Body of pancreas (tissue), 4 donors: Measurements from ENCODE around the gene SEMA3G. TPM values are rescaled to one million over a fixed set of nuclear protein-coding genes. Genes with fewer than 3 reads are reported as not detected.

Experiments
- ATAC-seq: fragments of 150-250 bp; one replicate; pipeline ENCODE4 v1.9.1; 2016
- DNase-seq, 4 donors: peaks; one replicate each; pipeline ENCODE4 v3.0.0-alpha.2; 2019
- H3K27ac ChIP-seq, 4 donors: fragments of 200-600 bp; sonication (generic); 1 replicate in 3 of 4; 2 replicates in 1 of 4; pipeline versions ENCODE4 v1.5.1 to v1.6.1; 2016 to 2019; ENCODE audit warnings: mild to moderate bottlenecking in 1 of 4, mixed read lengths in 1 of 4, moderate library complexity in 1 of 4
- H3K27me3 ChIP-seq, 2 donors: fragments of 200-600 bp; sonication (generic); one replicate each; pipeline ENCODE4 v1.6.0; 2016; ENCODE audit warnings: mild to moderate bottlenecking in 1 of 2
- H3K36me3 ChIP-seq, 2 donors: fragments of 200-600 bp; sonication (generic); replicated peaks in 1 of 2; 2 replicates each; pipeline ENCODE4 v1.5.1; 2016; ENCODE audit warnings: low read depth in 2 of 2; ENCODE audit not compliant: insufficient read depth in 1 of 2
- H3K4me1 ChIP-seq: fragments of 200-600 bp; sonication (generic); one replicate; pipeline ENCODE4 v1.6.0; 2016
- H3K4me3 ChIP-seq, 2 donors: fragments of 200-600 bp; sonication (generic); 1 replicate in 1 of 2; 2 replicates in 1 of 2; pipeline ENCODE4 v1.5.1; 2016 to 2019
- H3K9me3 ChIP-seq, 3 donors: fragments of 200-600 bp; sonication (generic); 1 replicate in 2 of 3; 2 replicates in 1 of 3; pipeline ENCODE4 v1.5.1; 2016
- CTCF ChIP-seq, 7 experiments: fragments of 450-650 bp in 4 of 7; fragments of 200-600 bp in 3 of 7; sonication (generic) in 3 of 7; IDR thresholded peaks; one replicate each; pipeline ENCODE4 v1.5.1; 2016 to 2019; ENCODE audit warnings: antibody characterized with exemption in 7 of 7
- POLR2A ChIP-seq, 3 donors: fragments of 450-650 bp; IDR thresholded peaks; one replicate each; pipeline ENCODE4 v1.6.1; 2016; ENCODE audit warnings: antibody characterized with exemption in 3 of 3, mild to moderate bottlenecking in 2 of 3
- WGBS, 2 donors: methylation state at CpG; one replicate each; pipeline ENCODE4 v1.1.5; 2017; 5-methylcytosine and 5-hydroxymethylcytosine counted together
- intact Hi-C: fragments of 100-400 bp; cut with DNase I; formaldehyde crosslinking; loops from one replicate; pipeline ENCODE4 v1.15.1; 2023
- total RNA-seq, 2 donors: library from RNA; depleted of rRNA; stranded (reverse); fragments of >200 nt; gene quantifications; one replicate each; pipeline ENCODE4 v1.1.0, GENCODE V29; 2016

Gene SEMA3G
- total RNA-seq, 2 donors from 2014 or later = 3.9 to 13.2 TPM

- ATAC-seq = no peak
- Histone ChIP-seq H3K4me1 (peaks cover 23% of the 10 kb centered on the region), H3K4me3 (no peak overlapping the region), H3K36me3 (peaks cover 5 to 29% of the 10 kb centered on the region in 2 donors), H3K9me3 (no peaks in the 10 kb centered on the region), H3K27me3 (no peaks in the 10 kb centered on the region), H3K27ac (no peak overlapping the region)
- TF ChIP-seq CTCF (IDR thresholded peaks at IDR 0.05) (no peak), POLR2A (IDR thresholded peaks at IDR 0.05) (no peak)
- intact Hi-C loops = no loop called here
- peak in 1 of 4 donors; percentile 2 for DNase-seq
- 89 to 95% methylated on average over 4 of the region's 4 CpGs for WGBS, 2 donors
Measured at GRCh38 chr3:52405601-52406110, 39.2 kb downstream of the SEMA3G start.

- H3K27ac ChIP-seq = no peak overlapping the region
- ATAC-seq (no peak), DNase-seq (peak in 1 of 4 donors; percentile 8)
- 91 to 93% methylated on average over 3 to 6 of the region's 6 CpGs for WGBS, 2 donors
- H3K36me3 ChIP-seq = peaks cover 5 to 29% of the 10 kb centered on the region in 2 donors
- intact Hi-C loops = no loop called here
- H3K9me3 ChIP-seq = no peaks in the 10 kb centered on the region
- peaks cover 29% of the 10 kb centered on the region for H3K4me1 ChIP-seq
- no peak overlapping the region for H3K4me3 ChIP-seq
- TF ChIP-seq POLR2A (IDR thresholded peaks at IDR 0.05) = no peak
- TF ChIP-seq CTCF (IDR thresholded peaks at IDR 0.05) = no peak
- no peaks in the 10 kb centered on the region for H3K27me3 ChIP-seq
Measured at GRCh38 chr3:52405066-52405465, 39.8 kb downstream of the SEMA3G start.

GRCh38 chr3:52404391-52404790 lies 40.5 kb downstream of the SEMA3G start:
- no peak overlapping the region for H3K4me3 ChIP-seq
- no peaks in the 10 kb centered on the region for H3K9me3 ChIP-seq
- 88 to 91% methylated on average over 6 to 10 of the region's 10 CpGs for WGBS, 2 donors
- intact Hi-C loops = no loop called here
- peaks cover 5 to 29% of the 10 kb centered on the region in 2 donors for H3K36me3 ChIP-seq
- TF ChIP-seq POLR2A (IDR thresholded peaks at IDR 0.05) (no peak), CTCF (IDR thresholded peaks at IDR 0.05) (no peak)
- H3K27me3 ChIP-seq = no peaks in the 10 kb centered on the region
- no peak for ATAC-seq
- DNase-seq = peak in 1 of 4 donors; percentile 3
- H3K4me1 ChIP-seq = peaks cover 29% of the 10 kb centered on the region
- no peak overlapping the region for H3K27ac ChIP-seq

- intact Hi-C loops = no loop called here
- Histone ChIP-seq H3K27me3 (no peaks in the 10 kb centered on the region), H3K9me3 (no peaks in the 10 kb centered on the region), H3K27ac (no peak overlapping the region), H3K4me1 (peaks cover 25% of the 10 kb centered on the region), H3K36me3 (peaks cover 5 to 29% of the 10 kb centered on the region in 2 donors), H3K4me3 (no peak overlapping the region)
- DNase-seq (peak in 1 of 4 donors; percentile 22), ATAC-seq (no peak)
- no peak for TF ChIP-seq CTCF (IDR thresholded peaks at IDR 0.05)
- TF ChIP-seq POLR2A (IDR thresholded peaks at IDR 0.05) = no peak
- 88 to 90% methylated on average over 3 of the region's 3 CpGs for WGBS, 2 donors
Measured at GRCh38 chr3:52403955-52404354, 40.9 kb downstream of the SEMA3G start.

- Histone ChIP-seq H3K9me3 (no peaks in the 10 kb centered on the region), H3K27ac (no peak overlapping the region), H3K36me3 (peaks cover 5 to 29% of the 10 kb centered on the region in 2 donors), H3K4me3 (no peak overlapping the region), H3K27me3 (no peaks in the 10 kb centered on the region), H3K4me1 (peaks cover 19% of the 10 kb centered on the region)
- ATAC-seq = no peak
- 94 to 96% methylated on average over 12 to 19 of the region's 19 CpGs for WGBS, 2 donors
- peak in 1 of 4 donors; percentile 6 for DNase-seq
- TF ChIP-seq CTCF (IDR thresholded peaks at IDR 0.05) (no peak), POLR2A (IDR thresholded peaks at IDR 0.05) (no peak)
- intact Hi-C loops = no loop called here
Measured at GRCh38 chr3:52403271-52403841, 41.5 kb downstream of the SEMA3G start.
